ENCODE results near the gene ZBTB40.
A peak's percentile ranks its signal among the peaks of the same experiment; 100 is the strongest.

The ZBTB40 gene

DNA sequence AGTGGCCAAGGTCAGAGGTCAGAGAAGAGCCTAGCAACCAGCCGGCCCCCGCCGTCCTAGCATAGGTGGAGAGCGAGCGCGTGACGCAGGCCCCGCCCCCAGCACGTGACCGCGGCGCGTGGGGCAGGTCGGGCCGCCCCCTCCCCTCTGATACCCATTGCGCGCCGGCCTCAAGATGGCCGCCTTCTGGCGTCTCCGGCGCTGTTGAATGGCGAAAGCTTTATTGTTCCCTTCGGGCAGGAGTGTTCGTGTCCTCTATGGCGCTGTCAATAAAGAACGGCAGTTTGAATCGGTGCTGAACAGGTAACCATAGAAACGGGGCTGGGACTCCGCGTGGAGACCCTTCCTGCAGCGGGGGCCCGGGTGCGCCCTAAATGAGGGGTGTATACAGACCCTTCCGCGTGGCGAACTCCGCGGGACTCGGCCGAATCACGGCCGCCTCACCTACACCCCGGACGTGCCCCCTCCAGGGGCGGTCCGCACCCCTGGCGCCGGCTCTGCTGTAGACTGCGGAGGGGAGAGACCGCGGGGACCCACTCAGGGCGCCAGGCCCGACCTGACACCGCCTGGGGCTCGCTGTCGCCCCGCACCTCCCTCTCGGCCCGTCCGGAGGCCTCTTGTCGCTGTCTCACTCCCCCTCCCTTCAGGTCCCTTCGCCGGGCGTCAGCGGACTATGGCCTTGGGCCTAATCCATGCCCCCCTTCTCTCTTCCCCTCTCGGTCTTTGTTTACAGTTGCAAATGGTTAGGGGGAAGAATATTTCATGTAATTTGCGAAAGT, at the start of gene ZBTB40:
TSS of gene ZBTB40 (plus strand) at position 150 of the 779 bp plus-strand sequence. CDS start 38,098 bp downstream, outside the sequence.
- H3K9me3 Mint-ChIP-seq: no peaks in the 10 kb centered on the region
- H3K27ac Mint-ChIP-seq: peak within 1 kb of the TSS; percentile 96
- peaks cover 45% of the 10 kb centered on the region for H3K4me1 Mint-ChIP-seq
- no peaks in the 10 kb centered on the region for H3K36me3 Mint-ChIP-seq
- H3K27me3 Mint-ChIP-seq: no peaks in the 10 kb centered on the region
- peak within 1 kb of the TSS; percentile 94 for H3K4me3 Mint-ChIP-seq

DNA sequence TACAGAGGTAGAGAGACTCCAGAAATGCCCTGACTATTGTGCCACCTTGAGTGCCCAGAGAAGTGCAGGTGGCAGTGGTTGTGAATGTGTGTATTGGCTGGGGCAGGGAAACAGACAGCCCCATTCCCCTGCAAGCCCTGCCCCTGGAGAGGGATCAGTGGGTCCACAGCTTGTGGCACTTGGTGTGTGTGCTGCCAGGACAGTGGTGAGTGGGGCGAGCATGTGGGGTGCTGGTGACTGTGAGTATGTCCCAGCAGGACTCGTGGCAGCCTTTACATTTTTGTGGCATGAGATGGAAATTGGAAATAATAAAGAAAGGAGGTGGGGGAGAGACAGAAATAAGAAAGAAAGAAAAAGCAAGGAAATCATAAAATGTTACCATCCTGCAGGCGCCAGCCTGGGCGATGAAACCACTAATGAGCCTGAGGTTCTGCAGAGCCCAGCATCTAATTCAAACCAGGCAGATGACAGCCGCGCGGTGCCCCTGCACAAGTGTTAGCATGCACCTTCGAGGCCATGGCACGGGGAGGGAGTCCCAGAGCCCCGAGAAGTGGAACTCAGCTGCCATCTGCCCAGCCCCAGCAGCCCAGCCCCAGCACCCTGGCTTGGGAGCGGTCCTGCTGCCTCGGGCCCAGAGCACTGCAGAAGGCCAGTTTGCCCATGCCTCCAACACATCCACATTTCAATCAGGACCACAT, 49.1 kb upstream of the ZBTB40 start:
- no peak overlapping the region for H3K27ac Mint-ChIP-seq
- H3K4me1 Mint-ChIP-seq: peaks cover 19% of the 10 kb centered on the region
- no peak overlapping the region for H3K4me3 Mint-ChIP-seq
- H3K36me3 Mint-ChIP-seq: no peaks in the 10 kb centered on the region
- peaks cover 43% of the 10 kb centered on the region for H3K27me3 Mint-ChIP-seq
- no peaks in the 10 kb centered on the region for H3K9me3 Mint-ChIP-seq

DNA sequence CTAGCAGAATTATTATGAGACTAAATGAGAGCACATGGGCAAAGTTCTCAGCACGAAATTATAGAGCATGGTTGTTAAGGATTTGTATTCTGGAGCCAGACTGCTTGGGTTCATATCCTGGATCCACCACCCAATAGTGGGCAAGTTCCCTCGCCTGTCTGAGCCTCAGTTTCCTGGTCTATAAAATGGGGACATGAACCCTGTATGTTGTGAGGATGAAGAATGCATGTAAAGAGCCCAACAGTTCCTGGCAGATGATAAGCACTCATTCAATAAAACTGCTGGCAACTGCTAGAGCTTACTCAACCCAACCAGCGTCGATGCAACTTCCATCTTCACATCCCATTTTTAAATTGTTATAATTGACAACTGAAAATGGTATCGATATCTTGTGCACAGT, 47.2 kb upstream of the ZBTB40 start:
- no peaks in the 10 kb centered on the region for H3K36me3 Mint-ChIP-seq

DNA sequence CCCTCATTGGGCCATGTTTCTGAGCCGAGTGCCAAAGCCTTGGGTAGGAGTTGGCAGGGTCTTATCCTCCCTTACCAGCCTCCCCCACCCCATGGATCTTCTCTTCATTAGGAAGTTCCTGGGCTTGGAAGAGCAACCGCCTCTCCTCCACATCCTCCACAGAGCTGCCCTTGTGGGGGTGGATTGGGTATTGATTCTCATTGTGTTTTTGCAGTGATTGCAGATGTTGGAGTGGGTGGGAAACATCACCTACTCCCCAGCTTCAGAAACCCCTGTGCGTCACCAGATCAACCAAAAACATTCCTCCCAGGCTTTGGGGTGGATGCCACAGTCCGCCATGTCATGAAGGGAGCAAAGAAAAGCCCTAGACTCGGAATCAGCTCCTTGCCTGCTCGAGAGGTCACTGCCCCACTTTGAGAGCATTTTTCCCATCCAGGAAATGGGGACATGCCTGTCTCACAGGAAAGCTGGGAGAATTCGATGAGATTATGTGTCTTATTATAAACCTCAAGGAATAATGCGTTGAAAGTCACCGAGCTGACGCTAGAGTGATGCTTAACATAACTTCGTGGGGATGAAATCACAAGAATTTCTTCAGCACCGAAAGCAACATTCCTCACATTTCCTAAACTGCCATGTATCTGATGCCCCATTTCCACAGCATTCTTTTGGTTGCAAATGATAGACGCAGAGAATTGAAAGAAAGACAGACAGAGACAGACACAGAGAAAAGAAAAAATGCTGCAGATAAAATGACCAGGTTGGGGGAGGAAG, 44.7 kb upstream of the ZBTB40 start:
- H3K4me3 Mint-ChIP-seq: no peak overlapping the region
- H3K36me3 Mint-ChIP-seq: no peaks in the 10 kb centered on the region
- no peaks in the 10 kb centered on the region for H3K4me1 Mint-ChIP-seq
- peaks cover 22% of the 10 kb centered on the region for H3K27me3 Mint-ChIP-seq
- H3K9me3 Mint-ChIP-seq: no peaks in the 10 kb centered on the region
- H3K27ac Mint-ChIP-seq: peak overlapping the region; percentile 25

More for the DNA sequence above, 47.2 kb upstream of the ZBTB40 start:
- no peak overlapping the region for H3K27ac Mint-ChIP-seq
- peaks cover 34% of the 10 kb centered on the region for H3K27me3 Mint-ChIP-seq
- H3K4me1 Mint-ChIP-seq: no peaks in the 10 kb centered on the region
- H3K9me3 Mint-ChIP-seq: no peaks in the 10 kb centered on the region
- no peak overlapping the region for H3K4me3 Mint-ChIP-seq

DNA sequence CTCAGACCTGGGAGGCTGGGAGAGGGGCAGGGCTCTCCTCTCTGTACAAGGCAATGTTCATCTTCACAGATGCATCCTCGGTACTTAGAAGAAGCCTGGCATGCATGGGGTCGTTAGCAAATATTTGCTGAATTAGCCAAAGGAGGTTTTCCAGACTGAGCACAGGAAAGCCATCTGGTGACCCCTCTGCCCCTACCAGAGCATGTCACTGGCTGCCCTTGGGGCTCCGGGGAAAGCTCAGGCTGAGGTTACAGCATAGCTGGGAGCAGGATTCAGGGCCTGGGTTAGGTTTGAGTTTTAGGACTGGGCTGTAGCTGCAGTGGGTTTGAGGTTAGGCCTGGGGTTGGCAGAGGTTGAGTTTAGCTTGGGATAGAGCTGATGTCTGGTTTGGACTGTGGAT, 43.4 kb upstream of the ZBTB40 start:
- no peak overlapping the region for H3K4me3 Mint-ChIP-seq
- H3K4me1 Mint-ChIP-seq: no peaks in the 10 kb centered on the region
- H3K27me3 Mint-ChIP-seq: peaks cover 16% of the 10 kb centered on the region
- H3K27ac Mint-ChIP-seq: no peak overlapping the region
- H3K9me3 Mint-ChIP-seq: no peaks in the 10 kb centered on the region
- no peaks in the 10 kb centered on the region for H3K36me3 Mint-ChIP-seq

- Mint-ChIP-seq H3K27ac (no peak overlapping the region), H3K4me1 (no peaks in the 10 kb centered on the region), H3K4me3 (no peak overlapping the region), H3K27me3 (peaks cover 7% of the 10 kb centered on the region), H3K9me3 (no peaks in the 10 kb centered on the region), H3K36me3 (no peaks in the 10 kb centered on the region)
Measured at GRCh38 chr1:22410401-22410800, 41.2 kb upstream of the ZBTB40 start.

DNA sequence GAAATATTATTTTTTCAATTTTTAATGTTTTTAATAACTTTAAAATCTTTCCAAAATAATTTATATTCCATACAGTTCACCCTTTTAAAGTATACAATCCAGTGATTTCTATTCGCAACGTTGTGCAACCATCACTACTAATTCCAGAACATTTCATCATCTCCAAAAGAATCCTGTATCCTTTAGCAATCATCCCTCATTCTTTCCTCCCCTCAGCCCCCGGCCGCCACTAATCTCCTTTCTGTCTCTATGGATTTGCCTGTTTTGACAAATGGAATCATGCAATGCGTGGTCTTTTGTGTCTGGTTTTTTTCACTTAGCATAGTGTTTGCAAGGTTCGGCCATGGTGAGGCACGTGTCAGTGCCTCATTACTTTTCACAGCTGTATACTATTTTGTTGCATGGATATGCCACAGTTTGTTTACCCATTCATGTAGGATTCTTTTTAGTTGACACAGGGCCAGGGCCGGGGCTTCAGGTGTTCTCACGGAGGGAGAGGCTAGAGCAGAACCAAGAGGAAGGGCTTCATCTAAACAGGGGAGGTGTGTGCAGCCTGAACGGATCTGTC, 40.6 kb upstream of the ZBTB40 start:
- no peaks in the 10 kb centered on the region for H3K4me1 Mint-ChIP-seq
- no peak overlapping the region for H3K4me3 Mint-ChIP-seq
- no peaks in the 10 kb centered on the region for H3K9me3 Mint-ChIP-seq
- no peaks in the 10 kb centered on the region for H3K36me3 Mint-ChIP-seq
- H3K27me3 Mint-ChIP-seq: peaks cover 4% of the 10 kb centered on the region
- H3K27ac Mint-ChIP-seq: no peak overlapping the region

DNA sequence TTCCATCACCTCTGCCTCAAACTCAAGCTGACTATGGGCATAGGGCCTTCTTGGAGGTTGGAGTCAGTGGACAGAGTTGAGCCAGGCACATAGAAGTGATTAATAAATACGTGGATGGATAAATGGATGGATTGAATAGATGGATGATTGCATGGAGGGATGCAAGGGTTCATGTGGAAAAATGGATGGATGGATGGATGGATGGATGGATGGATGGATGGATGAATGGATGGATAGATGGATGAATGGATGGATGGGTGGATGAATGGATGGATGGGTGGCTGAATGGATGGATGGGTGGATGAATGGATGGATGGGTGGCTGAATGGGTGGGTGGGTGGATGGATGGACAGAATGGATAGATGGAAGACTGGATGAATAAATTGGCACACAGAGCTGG, 40.1 kb upstream of the ZBTB40 start:
- H3K9me3 Mint-ChIP-seq: no peaks in the 10 kb centered on the region
- H3K27me3 Mint-ChIP-seq: peaks cover 3% of the 10 kb centered on the region
- no peaks in the 10 kb centered on the region for H3K36me3 Mint-ChIP-seq
- no peak overlapping the region for H3K27ac Mint-ChIP-seq
- H3K4me3 Mint-ChIP-seq: no peak overlapping the region
- peaks cover under 1% of the 10 kb centered on the region for H3K4me1 Mint-ChIP-seq

GRCh38 chr1:22412932-22413727, 38.5 kb upstream of the ZBTB40 start:
- H3K4me3 Mint-ChIP-seq: no peak overlapping the region
- H3K36me3 Mint-ChIP-seq: no peaks in the 10 kb centered on the region
- H3K27me3 Mint-ChIP-seq: peaks cover 3% of the 10 kb centered on the region
- no peaks in the 10 kb centered on the region for H3K9me3 Mint-ChIP-seq
- H3K27ac Mint-ChIP-seq: no peak overlapping the region
- H3K4me1 Mint-ChIP-seq: peaks cover 4% of the 10 kb centered on the region

- H3K9me3 Mint-ChIP-seq: no peaks in the 10 kb centered on the region
Measured at GRCh38 chr1:22413799-22414198, 37.9 kb upstream of the ZBTB40 start.

GRCh38 chr1:22414244-22414751, 37.4 kb upstream of the ZBTB40 start:
- H3K9me3 Mint-ChIP-seq: no peaks in the 10 kb centered on the region
- peaks cover 9% of the 10 kb centered on the region for H3K27me3 Mint-ChIP-seq
- no peak overlapping the region for H3K27ac Mint-ChIP-seq
- H3K36me3 Mint-ChIP-seq: no peaks in the 10 kb centered on the region
- no peak overlapping the region for H3K4me3 Mint-ChIP-seq
- peaks cover 4% of the 10 kb centered on the region for H3K4me1 Mint-ChIP-seq

More at GRCh38 chr1:22413799-22414198, 37.9 kb upstream of the ZBTB40 start:
- Mint-ChIP-seq H3K27ac (no peak overlapping the region), H3K27me3 (peaks cover 5% of the 10 kb centered on the region), H3K36me3 (no peaks in the 10 kb centered on the region), H3K4me1 (peaks cover 4% of the 10 kb centered on the region), H3K4me3 (no peak overlapping the region)

DNA sequence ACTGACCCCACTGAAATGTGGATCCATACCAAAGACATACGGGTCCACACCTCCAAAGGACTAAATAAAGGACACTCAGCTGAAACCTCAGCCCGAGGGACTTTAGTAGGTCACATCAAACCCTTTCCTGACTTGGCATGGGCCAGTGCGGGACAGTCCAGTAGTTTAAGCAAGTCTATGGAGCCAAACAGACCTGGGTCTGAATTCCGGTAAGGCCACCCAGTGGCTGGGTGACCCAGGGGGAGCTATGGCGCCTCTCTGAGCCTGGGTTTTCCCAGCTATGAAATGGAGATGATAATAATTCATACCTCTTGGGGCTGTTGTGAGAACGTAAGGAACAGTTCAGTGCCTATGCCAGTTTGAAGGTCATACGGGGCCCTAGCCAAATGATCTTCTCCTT, 36.2 kb upstream of the ZBTB40 start:
- Mint-ChIP-seq H3K4me1 (peaks cover 4% of the 10 kb centered on the region), H3K9me3 (no peaks in the 10 kb centered on the region), H3K36me3 (no peaks in the 10 kb centered on the region), H3K27ac (no peak overlapping the region), H3K27me3 (peaks cover 21% of the 10 kb centered on the region), H3K4me3 (no peak overlapping the region)

DNA sequence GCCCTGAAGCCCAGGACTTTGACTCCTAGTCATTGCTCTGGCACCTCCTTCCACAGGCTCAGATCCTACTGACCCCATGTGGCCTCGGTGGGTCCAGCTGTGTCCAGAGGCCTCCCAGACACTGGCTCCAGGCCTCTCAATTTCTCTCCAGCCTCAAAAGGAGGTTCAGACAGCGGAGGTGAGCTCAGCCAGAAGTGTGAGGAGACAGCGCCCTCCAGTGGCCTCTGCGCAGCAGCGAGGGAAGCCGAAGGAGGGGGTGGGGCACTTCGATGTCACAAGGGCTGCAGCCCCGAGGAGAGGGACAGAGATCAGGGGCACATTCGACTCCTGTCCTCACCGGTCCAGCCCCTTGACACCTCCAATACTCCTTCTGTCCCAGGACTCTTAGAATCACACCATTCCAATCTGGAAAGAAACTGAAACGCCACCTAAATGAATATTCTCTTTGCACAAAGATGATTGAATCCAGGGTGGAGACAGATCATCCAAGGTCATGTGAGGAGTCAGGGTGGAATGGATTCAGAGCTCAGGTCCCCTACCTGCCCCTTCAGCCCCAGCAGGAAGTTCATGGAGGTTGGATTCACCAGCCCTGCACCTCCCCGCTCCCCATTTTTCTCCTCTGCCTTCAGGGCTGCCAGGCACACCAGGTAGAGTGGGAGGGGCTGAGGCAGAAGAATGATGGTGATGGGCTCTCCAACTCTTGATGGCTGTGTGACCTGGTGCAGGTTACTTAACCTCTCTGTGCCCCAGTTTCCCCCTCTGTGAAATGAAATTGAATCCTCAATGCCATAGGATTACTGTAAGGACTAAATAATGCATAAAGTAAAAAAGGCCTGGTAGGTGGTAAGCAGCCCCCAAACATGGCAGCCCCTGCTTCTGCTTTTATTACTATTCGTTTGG, 34.8 kb upstream of the ZBTB40 start:
- no peak overlapping the region for H3K27ac Mint-ChIP-seq
- no peaks in the 10 kb centered on the region for H3K9me3 Mint-ChIP-seq
- H3K4me3 Mint-ChIP-seq: no peak overlapping the region
- H3K27me3 Mint-ChIP-seq: peaks cover 21% of the 10 kb centered on the region
- no peaks in the 10 kb centered on the region for H3K36me3 Mint-ChIP-seq
- peaks cover 4% of the 10 kb centered on the region for H3K4me1 Mint-ChIP-seq

DNA sequence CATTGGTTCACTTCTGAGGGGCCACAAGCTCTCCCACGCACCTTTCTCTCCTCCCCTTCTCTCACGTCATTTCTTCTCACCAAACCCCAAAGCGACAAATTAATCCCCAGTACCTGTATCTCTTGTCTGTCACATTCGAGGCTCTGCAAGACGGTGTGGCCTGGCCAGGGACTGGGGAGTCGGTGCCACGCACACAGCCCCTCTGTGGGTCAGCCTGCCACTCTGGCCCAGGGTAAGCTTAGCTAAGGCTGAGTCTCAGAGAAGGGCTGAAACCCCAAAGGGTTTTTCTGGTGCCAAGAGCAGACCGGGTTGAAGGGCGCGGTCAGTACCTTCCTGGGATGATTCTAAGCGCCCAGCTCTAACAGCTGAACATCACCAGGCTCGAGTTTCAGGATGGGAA, 34.2 kb upstream of the ZBTB40 start:
- no peaks in the 10 kb centered on the region for H3K36me3 Mint-ChIP-seq
- H3K27me3 Mint-ChIP-seq: peaks cover 22% of the 10 kb centered on the region
- H3K9me3 Mint-ChIP-seq: no peaks in the 10 kb centered on the region
- no peak overlapping the region for H3K4me3 Mint-ChIP-seq
- peaks cover 4% of the 10 kb centered on the region for H3K4me1 Mint-ChIP-seq
- peak overlapping the region; percentile 59 for H3K27ac Mint-ChIP-seq

Measured in activated naive CD4-positive, alpha-beta T cell treated with anti-CD3 and anti-CD28 coated beads, Interleukin-2, amount 50 U/mL, for 24 hours (primary cell).